ENCODE measurements around the gene C22orf31.

C22orf31 gene

DNA sequence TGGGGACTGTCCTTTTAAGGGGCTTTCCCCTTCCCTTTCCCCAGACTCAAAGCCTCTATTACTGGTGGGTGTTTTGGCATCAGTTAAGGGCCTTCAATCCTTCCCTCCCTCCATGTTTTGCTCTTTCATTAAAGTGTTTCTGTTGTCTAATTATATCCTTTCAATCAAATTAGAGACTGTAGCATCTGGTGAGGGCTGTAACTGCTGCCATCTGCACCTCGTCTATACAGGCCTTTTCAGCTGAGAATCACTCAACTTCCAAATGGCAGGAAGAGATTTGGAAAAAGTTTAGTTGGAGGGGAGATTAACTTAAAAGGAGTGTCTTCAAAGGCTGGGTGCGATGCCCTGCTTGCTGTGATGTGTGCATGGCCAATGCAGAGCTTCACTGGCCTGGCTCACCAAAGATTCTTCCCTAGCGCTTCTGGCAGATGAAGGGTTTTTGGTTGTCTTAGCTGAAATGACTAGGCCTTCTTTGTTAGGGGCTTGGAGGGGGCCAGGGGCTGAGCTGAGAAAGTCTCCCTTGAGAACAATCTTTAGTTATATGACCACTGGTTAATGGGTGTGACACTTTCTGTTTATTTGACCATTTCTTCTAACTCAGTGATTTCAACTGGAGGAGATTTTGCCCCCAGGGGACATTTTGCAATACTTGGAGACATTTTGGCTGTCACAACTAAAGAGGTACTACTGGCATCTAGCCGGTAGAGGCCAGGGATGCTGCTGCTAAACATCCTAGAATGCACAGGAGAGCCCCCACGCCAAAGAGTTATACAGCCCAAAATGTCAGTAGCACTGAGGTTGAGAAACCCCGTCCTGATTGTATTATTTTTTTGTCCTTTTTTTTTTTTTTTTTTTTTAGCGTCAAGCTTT is 18.7 kb upstream of the C22orf31 start:
- no peak for DNase-seq

GRCh38 chr22:29079218-29079901 is 17.7 kb upstream of the C22orf31 start:
- DNase-seq, result peak in 1 of 2 donors; percentile 16

GRCh38 chr22:29078869-29079207 is 17.2 kb upstream of the C22orf31 start:
- no peak for DNase-seq

GRCh38 chr22:29078036-29078868 is 16.6 kb upstream of the C22orf31 start:
- DNase-seq, result no peak

- DNase-seq, result no peak
Observed at GRCh38 chr22:29074276-29074772, 12.7 kb upstream of the C22orf31 start.

DNA sequence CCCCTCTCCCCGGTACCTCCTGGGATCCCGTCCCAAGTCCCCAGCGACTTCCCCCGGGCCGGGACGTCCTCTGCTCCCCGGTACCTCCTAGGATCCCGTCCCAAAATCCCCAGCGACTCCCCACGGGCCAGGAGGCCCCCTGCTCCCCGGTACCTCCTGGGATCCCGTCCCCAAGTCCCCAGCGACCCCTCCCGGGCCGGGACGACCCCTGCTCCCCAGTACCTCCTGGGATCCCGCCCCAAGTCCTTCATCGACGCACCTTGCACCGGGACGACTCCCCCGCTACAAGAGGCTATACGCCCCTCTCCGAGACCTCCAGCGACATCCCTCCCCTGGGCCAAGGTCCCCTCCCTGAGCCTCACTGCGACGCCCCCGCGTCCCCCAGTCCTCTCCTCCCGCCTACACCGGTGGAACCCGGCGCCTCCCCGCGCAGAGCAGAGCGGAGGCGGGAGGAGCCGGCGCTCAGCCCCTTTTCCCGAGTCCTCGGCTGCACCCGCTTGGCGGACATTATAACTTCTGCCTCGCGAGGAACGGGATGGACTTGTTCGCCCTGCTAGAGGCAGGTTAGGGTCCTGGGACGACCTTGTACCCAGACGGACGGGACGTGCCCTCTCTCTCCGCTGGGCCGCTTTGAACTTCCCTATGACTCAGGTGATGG is 12.1 kb upstream of the C22orf31 start:
- DNase-seq, result no peak

DNA sequence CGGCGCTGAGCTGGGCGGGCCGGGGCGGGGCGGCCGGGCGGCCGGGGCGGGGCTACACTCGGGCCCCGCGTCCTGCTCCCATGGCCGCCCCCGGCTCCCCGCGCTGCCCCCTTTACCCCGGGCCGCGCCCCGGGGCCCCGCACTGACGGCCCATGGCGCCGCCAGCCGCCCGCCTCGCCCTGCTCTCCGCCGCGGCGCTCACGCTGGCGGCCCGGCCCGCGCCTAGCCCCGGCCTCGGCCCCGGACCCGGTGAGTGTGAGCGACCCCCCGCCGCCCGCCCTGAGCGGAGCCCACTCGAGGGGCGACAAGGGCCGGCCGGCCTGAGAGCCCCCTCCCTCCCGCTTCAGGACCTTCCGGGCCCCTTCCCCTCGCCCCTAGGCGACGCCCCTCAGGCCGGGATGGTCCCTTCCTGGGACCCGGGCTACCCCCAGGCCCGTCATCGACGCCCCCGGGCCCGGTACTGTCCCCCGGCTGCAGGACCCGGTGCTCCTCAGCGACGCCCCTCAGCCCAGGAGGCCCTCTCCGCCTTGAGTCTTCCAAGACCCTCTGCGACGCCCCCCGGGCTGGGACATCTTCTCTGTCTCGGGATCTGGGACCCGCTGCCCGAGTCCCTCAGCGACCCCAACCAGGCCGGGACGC is 11.5 kb upstream of the C22orf31 start, which contains the start of gene KREMEN1:
Gene KREMEN1 (plus strand): TSS at position 57 of the 639 bp plus-strand sequence. CDS start 96 bp downstream, at position 153.
- no peak for DNase-seq

DNA sequence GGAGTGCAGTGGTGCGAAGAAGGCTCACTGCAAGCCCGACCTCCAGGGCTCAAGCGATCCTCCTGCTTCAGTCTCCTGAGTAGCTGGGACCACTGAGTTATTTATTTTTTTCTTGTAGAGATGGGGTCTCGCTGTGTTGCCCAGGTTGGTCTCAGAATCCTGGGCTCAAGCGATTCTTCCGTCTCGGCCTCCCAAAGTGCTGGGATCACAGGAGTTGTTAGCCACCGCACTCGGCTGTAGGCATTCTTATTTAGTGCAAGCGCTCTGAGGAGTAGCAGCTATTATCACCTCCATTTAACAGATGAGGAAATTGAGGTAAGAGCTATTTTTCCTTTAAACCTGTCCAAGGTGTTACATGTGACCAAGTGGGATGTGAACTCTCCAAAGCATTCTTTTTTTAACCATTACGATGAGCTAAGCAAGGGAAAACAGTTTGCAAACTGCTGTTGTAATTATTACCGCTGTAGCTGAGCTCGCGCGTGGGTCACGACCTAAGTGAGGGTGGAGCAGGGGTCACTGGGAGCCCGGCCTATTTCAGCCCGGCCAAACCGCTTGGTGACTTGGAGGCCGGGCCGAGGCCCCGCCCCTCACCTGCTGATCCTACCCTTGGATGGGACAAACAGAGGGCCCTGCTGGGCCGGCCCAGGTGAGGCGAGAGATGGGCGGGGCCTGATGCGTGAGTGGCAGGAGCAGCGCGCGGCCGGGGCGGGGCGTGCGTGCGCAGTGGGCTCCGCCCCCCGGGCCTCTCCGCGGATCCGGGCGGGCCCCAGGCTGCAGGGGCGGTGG is 10.8 kb upstream of the C22orf31 start:
- DNase-seq, result peak; percentile 82 to 86

- DNase-seq, result peak in 1 of 2 donors; percentile 31
Observed at GRCh38 chr22:29071261-29072045, 9.8 kb upstream of the C22orf31 start.

DNA sequence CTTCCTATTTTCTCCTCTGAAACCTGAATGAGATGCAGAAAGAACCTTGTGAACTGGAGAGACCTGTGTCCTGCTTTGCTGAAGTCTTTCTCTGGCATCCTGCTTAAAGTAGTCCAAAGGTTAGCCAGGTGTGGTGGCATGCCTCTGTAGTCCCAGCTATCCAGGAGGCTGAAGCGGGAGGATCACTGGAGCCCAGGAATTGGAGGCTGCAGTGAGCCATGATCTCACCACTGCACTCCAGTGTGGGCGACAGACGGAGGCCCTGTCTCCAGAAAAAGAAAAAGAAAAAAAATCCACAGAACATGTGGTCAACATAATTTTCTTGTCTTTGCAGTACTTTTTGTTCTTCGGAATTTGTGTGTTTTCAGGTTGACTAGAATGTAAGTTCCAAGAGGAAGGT is 8.9 kb upstream of the C22orf31 start:
- no peak for DNase-seq

DNA sequence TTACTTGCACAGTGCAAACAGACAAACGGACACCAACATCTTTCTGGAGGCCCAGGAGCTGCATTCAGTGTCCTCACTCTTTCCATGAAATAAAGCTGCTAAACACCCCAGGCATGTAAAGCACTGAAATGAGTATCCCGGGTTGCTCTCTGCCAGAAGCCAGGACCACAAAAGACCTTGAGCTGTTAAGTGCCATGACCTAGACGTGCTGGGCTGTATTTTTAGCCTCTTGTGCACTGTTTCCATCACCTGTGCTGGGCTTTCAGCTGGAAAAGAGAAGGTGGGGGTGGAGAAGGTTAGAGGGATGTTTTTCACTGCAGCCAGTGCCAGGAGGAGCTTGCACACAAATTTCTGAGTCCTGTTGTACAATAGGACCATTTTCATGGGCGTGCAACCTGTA is 7.8 kb upstream of the C22orf31 start:
- no peak for DNase-seq

- DNase-seq, result no peak
Observed at GRCh38 chr22:29065468-29066190, 4.0 kb upstream of the C22orf31 start.

GRCh38 chr22:29062286-29062821 is 723 bp upstream of the C22orf31 start:
- DNase-seq, result no peak

DNA sequence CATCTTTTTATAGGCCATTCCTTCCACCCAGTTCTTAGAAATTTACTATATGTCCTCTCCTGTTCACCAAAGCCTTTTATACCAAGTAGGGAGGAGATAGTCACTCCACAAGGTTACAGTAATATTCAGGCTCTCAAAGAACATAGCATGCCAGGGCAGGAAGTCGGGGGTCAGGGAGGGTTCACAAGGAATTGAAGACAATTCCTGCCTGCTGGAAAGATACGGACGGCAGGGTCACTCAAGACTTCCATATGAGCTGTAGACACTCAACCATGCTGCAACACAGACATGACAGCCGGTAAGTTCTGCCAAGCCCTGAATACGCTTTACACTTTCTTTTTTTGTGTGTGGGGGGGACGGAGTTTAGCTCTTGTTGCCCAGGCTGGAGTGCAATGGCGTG is 700 bp downstream of the C22orf31 start:
- DNase-seq, result no peak

DNA sequence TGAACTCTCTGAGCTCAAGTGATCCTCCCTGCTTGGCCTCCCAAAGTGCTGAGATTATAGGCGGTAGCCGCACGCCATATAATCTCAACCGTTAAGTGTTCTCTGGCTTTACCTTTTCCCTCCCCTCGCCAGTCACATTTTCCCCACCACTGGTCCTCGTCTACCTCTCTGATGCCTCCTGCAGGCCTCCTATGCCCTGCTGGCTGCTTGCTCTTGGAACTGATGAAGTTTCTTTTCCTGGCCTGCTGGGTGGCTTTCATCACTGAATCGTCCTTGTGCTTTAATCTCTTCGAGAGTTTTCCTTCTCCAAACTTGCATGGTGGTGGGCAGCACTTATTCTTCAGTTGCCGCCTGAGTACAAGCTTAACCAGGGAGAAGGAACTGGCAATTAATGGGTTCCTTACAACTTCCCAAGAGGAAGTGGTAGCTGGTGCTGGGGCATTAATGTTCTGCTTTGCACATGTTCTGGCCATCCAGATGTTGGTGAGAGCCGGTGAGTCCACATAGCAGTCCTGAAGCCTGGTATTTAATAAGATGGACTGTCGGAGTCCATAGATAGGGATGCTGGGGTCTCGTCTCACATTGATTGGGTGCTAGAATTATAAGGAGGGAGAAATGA is 1.3 kb downstream of the C22orf31 start:
- DNase-seq, result no peak

- DNase-seq, result no peak
Observed at GRCh38 chr22:29056472-29056871, 5.2 kb downstream of the C22orf31 start.

DNA sequence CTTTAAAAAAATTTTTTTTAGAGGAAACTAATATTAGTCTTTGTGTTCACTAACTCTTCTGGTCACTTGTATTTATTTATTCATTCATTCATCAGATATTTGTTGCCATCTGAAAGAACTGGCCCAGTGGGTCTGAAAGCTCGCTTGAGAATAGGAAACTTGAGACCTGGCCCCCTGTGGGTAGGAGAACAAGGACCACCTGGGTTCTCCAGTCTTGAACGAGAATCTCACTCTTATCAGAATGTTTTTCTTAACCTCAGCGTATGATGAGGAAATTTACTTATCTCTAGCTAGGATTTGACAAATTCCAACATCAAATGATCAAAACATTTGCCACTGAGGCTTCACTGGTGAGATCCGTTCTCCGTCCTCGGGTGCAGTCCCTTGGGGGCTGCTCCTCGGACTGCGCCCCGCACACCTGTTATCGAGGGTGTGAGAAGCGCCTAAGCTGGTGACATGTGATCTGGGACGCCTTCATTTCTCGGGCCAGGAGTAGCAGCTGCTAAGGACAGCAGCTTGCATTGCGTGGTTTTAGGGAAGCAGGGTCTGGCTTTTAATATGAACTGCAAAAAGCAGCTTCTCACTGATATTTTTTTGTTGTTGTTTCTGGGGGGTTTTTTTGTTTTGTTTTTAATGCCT is 6.3 kb downstream of the C22orf31 start:
- DNase-seq, result no peak

DNA sequence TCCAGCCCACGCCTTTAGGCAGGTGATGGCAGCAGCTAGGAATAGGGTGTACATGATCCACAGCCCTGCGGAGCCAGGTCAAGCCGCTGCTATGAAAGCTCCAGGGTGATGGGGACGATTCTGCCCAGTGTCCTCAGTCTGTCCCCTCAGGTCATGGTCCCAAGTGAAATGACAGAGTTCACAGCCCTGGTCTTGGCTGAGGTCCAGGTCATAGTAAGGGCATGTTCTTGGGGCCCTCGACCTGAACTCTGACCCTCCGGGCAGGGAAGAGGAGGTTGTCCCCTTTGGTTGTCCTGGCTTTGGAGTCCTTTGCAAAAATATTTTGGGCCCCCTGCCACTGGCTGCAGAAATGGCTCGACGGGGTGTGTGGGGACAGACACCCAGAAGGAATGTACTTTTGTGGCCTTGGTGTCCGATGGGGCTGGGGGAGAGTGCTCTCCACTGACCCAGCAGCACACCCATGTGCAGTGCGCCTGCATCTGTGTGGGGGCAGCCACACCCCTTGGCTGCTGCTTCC is 7.3 kb downstream of the C22orf31 start:
- no peak for DNase-seq

All from CD4-positive, alpha-beta T cell treated with Interferon alpha-2 for 1 hour (primary cell).